ENCODE measurements around the gene TSPYL2.

- TF ChIP-seq ZFP30 (CRISPR knock-in tag; IDR thresholded peaks at IDR 0.05) (no peak), ZC3H10 (CRISPR knock-in tag; IDR thresholded peaks at IDR 0.05) (no peak), ARNTL (CRISPR knock-in tag; IDR thresholded peaks at IDR 0.05; ENCODE audit: borderline replicate concordance, low read depth) (no peak), POU6F1 (CRISPR knock-in tag; IDR thresholded peaks at IDR 0.05; ENCODE audit: borderline replicate concordance, low read depth) (no peak), ZNF70 (CRISPR knock-in tag; IDR thresholded peaks at IDR 0.05) (no peak), OSR1 (CRISPR knock-in tag; IDR thresholded peaks at IDR 0.05) (no peak), PPARA (CRISPR knock-in tag; IDR thresholded peaks at IDR 0.05; ENCODE audit: borderline replicate concordance) (no peak), ZNF8 (CRISPR knock-in tag; IDR thresholded peaks at IDR 0.05) (no peak), RARB (CRISPR knock-in tag; IDR thresholded peaks at IDR 0.05) (no peak), ISL1 (CRISPR knock-in tag; IDR thresholded peaks at IDR 0.05) (no peak), ZFP3 (CRISPR knock-in tag; IDR thresholded peaks at IDR 0.05) (no peak), PATZ1 (CRISPR knock-in tag; IDR thresholded peaks at IDR 0.05; ENCODE audit: borderline replicate concordance) (no peak), TOX (CRISPR knock-in tag; IDR thresholded peaks at IDR 0.05; ENCODE audit: borderline replicate concordance) (no peak)
Measured at GRCh38 chrX:53086464-53086863, 4.3 kb downstream of the TSPYL2 start.

All from SK-N-SH treated with all-trans-retinoic acid at 6 μM for 48 hours (cell line).